Heart left ventricle (tissue), 13 donors: ENCODE measurements around the gene DPM2.

Experiments
- CTCF ChIP-seq, 12 donors: fragments of 200-600 bp; sonication (generic) in 4 of 12; IDR thresholded peaks; one replicate each; pipeline versions ENCODE4 v1.5.0 to v1.8.0; 2018 to 2022; ENCODE audit warnings: antibody characterized with exemption in 12 of 12, mild to moderate bottlenecking in 5 of 12
- POLR2A ChIP-seq, 2 donors: fragments of 450-650 bp; IDR thresholded peaks; one replicate each; pipeline ENCODE4 v1.6.1; 2017; ENCODE audit warnings: antibody characterized with exemption in 2 of 2, mild to moderate bottlenecking in 2 of 2, moderate library complexity in 2 of 2
- donor health status: ischemic (EF 13 %, LVEDD 7.1; RV severe dilation, severe dysfunction).
- donor health status: DM: no; HTN: yes; CAD: no.
- donor health status: DM: no; HTN: no; CAD: no.
- donor health status: ischemic (EF 25% LVEDD 6.9; RV normal size, moderate dysfunction).
- donor health status: ischemic (EF 25% LVEDD 5.7; RV mildly dilated, moderate dysfunction).
- donor health status: ischemic (EF 35%, LVEDD 5.7; RV mildly dilated, moderate dysfunction).
- donor health status: nonischemic (EF 11% LVEDD 7.7; RV severe dilation, severe dysfunction).
- donor health status: DM: yes; HTN: yes; CAD: no.
- donor health status: PGD.
- donor health status: ischemic (EF 29% LVEDD 5.4; RV normal size, mild dysfunction).
- donor health status: nonischemic (EF 23%, LVEDD 6.1; RV moderate dilation, normal function).

- TF ChIP-seq CTCF (IDR thresholded peaks at IDR 0.05) (no peak), POLR2A (IDR thresholded peaks at IDR 0.05) (no peak)
Measured at GRCh38 chr9:127935765-127936221, 1.9 kb downstream of the DPM2 start.
